ENCODE data around the gene TADA2A.

DNA sequence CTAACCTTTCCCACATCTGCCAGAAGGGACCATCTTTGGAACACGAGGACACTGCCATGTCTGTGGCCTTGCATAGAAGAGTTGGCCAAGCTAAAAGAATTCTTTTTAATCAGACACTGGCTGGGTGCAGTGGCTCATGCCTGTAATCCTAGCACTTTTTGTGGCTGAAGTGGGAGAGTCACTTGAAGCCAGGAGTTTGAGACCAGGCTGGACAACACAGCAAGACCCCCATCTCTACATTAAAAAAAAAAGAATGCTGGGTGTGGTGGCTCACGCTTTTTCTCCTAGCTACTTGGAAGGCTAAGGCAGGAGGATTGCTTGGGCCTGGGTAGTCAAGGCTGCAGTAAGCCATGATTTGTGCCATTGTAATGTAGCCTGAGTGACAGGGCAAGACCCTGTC, 73.7 kb downstream of the TADA2A start:
- no peak for TF ChIP-seq CEBPB (IDR thresholded peaks at IDR 0.05; ENCODE audit: low read depth, low read length)
- no peak for TF ChIP-seq POLR2A (IDR thresholded peaks at IDR 0.05; ENCODE audit: control extremely low read depth in 1 of 2, low read depth in 2 of 2, low read length in 2 of 2)
- TF ChIP-seq SP4 (IDR thresholded peaks at IDR 0.05; ENCODE audit: low read length) = no peak
- TF ChIP-seq RFX5 (IDR thresholded peaks at IDR 0.05; ENCODE audit: borderline replicate concordance, low read depth, low read length) = no peak
- no peak for TF ChIP-seq HDAC6 (IDR thresholded peaks at IDR 0.05; ENCODE audit: low read depth, low read length)
- TF ChIP-seq, protein P1, sequence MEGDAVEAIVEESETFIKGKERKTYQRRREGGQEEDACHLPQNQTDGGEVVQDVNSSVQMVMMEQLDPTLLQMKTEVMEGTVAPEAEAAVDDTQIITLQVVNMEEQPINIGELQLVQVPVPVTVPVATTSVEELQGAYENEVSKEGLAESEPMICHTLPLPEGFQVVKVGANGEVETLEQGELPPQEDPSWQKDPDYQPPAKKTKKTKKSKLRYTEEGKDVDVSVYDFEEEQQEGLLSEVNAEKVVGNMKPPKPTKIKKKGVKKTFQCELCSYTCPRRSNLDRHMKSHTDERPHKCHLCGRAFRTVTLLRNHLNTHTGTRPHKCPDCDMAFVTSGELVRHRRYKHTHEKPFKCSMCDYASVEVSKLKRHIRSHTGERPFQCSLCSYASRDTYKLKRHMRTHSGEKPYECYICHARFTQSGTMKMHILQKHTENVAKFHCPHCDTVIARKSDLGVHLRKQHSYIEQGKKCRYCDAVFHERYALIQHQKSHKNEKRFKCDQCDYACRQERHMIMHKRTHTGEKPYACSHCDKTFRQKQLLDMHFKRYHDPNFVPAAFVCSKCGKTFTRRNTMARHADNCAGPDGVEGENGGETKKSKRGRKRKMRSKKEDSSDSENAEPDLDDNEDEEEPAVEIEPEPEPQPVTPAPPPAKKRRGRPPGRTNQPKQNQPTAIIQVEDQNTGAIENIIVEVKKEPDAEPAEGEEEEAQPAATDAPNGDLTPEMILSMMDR (IDR thresholded peaks at IDR 0.05; ENCODE audit: control extremely low read depth in 1 of 3, insufficient read depth in 1 of 3, low read depth in 1 of 3, low read length in 3 of 3) = no peak
- no peak for TF ChIP-seq EP300 (IDR thresholded peaks at IDR 0.05; ENCODE audit: borderline replicate concordance in 1 of 2, low read depth in 2 of 2, low read length in 2 of 2)
- TF ChIP-seq SIN3A (conservative IDR thresholded peaks at IDR 0.05 in 1 of 2, IDR thresholded peaks at IDR 0.05 in 1 of 2; ENCODE audit: low read depth in 1 of 2, low read length in 2 of 2) = no peak
- no peak for TF ChIP-seq POLR2AphosphoS5 (IDR thresholded peaks at IDR 0.05; ENCODE audit: low read depth, low read length)
- TF ChIP-seq JUND (IDR thresholded peaks at IDR 0.05; ENCODE audit: low read length) = no peak
